Left colon (tissue), 2 donors: ENCODE measurements around the gene UTS2R. TPM values are rescaled to one million over a fixed set of nuclear protein-coding genes. Genes with fewer than 3 reads are reported as not detected.
A peak's percentile ranks its signal among the peaks of the same experiment; 100 is the strongest.
"Not testable (repeated sequence)": the region's sequence is repeated elsewhere in the genome, so short reads cannot be mapped to it uniquely, and the experiment has no call there.

ENCODE experiments used
- ATAC-seq: fragments of 200-7000 bp; cut with Tn5 transposase; one replicate; pipeline ENCODE4 v1.9.1; 2020; ENCODE audit warnings: mild to moderate bottlenecking, moderate library complexity
- DNase-seq, 2 donors: peaks; one replicate each; pipeline ENCODE4 v3.0.0-alpha.2; 2020
- intact Hi-C, 2 donors: fragments of 100-400 bp; cut with DNase I in 1 of 2; cut with micrococcal nuclease in 1 of 2; formaldehyde crosslinking; loops; one replicate each; pipeline versions ENCODE4 v1.11.2 to v1.14.0; 2022; cut with DNase I, micrococcal nuclease
- total RNA-seq, 2 donors: library from RNA; stranded (reverse); fragmentation: NEBNext Ultra II Directional; extraction: Animal tissue kit (Norgen Biotek cat#: 25700); gene quantifications; one replicate each; pipeline ENCODE4 v1.2.1, GENCODE V29; 2021
- donor health status: DM: no; HTN: no; CAD: no.
- donor health status: DM: yes; HTN: yes; CAD: no.

The UTS2R gene
- total RNA-seq, 2 donors from 2014 or later = not detected

- no peak for DNase-seq
- intact Hi-C loops = no loop called here
- ATAC-seq = no peak
Measured at GRCh38 chr17:82367724-82368524, 3.6 kb upstream of the UTS2R start.

- DNase-seq (no peak), ATAC-seq (no peak)
- intact Hi-C loops = no loop called here
Measured at GRCh38 chr17:82369211-82369610, 2.4 kb upstream of the UTS2R start.

- peak in 1 of 2 donors; percentile 29 for DNase-seq
- ATAC-seq = peak; percentile 23
- intact Hi-C loops = loop anchor here in 1 of 2 donors (5.0 kb wide), 1 partner anchor 252 kb away; no protein-coding TSS in a partner anchor
Measured at GRCh38 chr17:82370471-82371332, 863 bp upstream of the UTS2R start.

DNA sequence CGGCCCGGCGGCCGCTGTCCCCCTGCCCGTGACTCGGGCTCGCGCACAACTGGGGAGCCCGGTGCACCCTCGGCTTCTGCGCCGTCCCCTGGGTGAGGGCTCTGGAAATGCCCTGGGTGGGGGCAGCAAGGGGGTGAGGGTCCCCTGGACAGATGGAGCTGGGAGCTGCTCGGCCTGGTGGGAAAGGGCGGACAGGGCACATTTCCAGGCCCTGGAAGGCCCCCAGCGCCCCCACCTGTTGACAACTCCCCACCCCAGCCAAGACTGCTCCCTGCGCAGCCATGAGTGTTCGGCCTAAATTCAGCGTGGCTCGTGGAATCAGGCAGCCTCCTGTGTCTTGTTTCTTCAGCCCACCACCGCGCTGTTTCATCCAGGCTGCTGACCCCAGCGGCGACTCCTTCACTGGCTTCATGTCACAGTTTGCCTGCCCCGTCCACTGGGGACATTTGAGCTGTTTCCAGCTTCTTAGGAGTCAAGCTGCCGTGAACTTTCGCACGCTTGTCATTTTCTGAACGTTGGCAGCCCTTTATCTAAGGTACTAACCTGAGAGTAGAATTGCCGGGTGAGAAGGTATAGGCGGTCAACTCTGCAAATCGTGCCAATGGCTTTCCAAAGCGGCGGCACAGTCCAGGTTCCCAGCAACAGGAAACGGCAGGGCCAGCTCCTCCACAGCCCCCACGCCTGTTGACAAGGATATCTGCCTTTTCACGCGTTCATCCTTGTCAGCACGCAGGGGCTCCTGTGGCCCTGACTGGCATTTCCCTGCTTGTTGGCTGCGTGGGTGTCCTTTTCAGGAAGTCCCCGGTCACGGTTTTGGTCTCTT lies 895 bp downstream of the UTS2R start:
- peak; percentile 50 for ATAC-seq
- no peak for DNase-seq
- intact Hi-C loops = loop anchor here in 1 of 2 donors (5.0 kb wide), 1 partner anchor 250 kb away; no protein-coding TSS in a partner anchor

GRCh38 chr17:82373072-82373452 lies 1.5 kb downstream of the UTS2R start:
- not testable (repeated sequence) for ATAC-seq
- intact Hi-C loops = loop anchor here in 1 of 2 donors (5.0 kb wide), 1 partner anchor 249 kb away; no protein-coding TSS in a partner anchor

GRCh38 chr17:82373731-82374625 lies 2.4 kb downstream of the UTS2R start:
- ATAC-seq = no peak
- intact Hi-C loops = loop anchor here in 1 of 2 donors (5.0 kb wide), 1 partner anchor 248 kb away; no protein-coding TSS in a partner anchor
- no peak for DNase-seq

More at GRCh38 chr17:82373072-82373452, 1.5 kb downstream of the UTS2R start:
- not testable (repeated sequence) for DNase-seq

GRCh38 chr17:82374626-82375331 lies 3.2 kb downstream of the UTS2R start:
- intact Hi-C loops = loop anchor here in 1 of 2 donors (5.0 kb wide), 1 partner anchor 248 kb away; no protein-coding TSS in a partner anchor
- no peak for ATAC-seq
- no peak for DNase-seq

- intact Hi-C loops = no loop called here
- ATAC-seq (no peak), DNase-seq (no peak)
Measured at GRCh38 chr17:82375359-82376041, 3.9 kb downstream of the UTS2R start.

GRCh38 chr17:82376042-82376730 lies 4.6 kb downstream of the UTS2R start:
- intact Hi-C loops = no loop called here
- DNase-seq = peak in 1 of 2 donors; percentile 21
- no peak for ATAC-seq

- DNase-seq, intact Hi-C loops, ATAC-seq: not testable (repeated sequence)
Measured at GRCh38 chr17:82377294-82377693, 5.7 kb downstream of the UTS2R start.

- intact Hi-C loops = no loop called here
- no peak for ATAC-seq
- DNase-seq = no peak
Measured at GRCh38 chr17:82377924-82378740, 6.6 kb downstream of the UTS2R start.

- no peak for ATAC-seq
- no peak for DNase-seq
- intact Hi-C loops = no loop called here
Measured at GRCh38 chr17:82378741-82379021, 7.1 kb downstream of the UTS2R start.

DNA sequence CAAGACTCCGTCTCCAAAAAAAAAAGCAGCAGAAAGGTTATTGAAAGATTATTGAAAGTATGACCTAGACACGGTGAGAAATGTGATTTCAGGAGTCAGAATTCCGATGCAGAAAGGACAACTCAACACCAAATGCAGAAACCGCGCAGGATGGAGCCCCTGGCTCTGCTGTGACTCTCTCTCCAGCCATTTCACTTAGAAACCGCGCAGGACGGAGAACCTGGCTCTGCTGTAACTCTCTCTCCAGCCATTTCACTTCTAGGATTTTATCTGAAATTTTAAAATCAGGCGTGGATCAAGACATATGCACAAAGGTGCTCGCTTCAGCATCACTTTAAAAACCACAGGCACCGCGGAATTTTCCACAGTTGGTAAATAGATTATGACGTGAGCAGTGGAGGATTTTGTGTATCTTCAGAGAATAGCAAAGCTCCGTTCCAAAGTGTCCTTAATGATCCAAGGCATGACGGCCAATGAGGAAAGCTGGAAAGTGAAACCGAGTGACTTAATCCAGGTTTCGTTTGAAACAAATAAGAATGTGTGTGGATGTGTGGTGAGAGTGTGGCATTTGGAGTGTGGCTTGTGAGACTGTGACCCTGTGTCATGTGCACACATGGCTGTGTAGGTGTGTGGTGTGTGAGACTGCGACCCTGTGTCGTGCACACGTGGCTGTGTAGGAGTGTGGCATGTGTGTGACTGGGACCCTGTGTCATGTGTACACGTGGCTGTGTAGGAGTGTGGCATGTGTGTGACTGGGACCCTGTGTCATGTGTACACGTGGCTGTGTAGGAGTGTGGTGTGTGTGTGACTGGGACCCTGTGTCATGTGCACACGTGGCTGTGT lies 9.5 kb downstream of the UTS2R start:
- ATAC-seq (no peak), DNase-seq (no peak)
- intact Hi-C loops = no loop called here

DNA sequence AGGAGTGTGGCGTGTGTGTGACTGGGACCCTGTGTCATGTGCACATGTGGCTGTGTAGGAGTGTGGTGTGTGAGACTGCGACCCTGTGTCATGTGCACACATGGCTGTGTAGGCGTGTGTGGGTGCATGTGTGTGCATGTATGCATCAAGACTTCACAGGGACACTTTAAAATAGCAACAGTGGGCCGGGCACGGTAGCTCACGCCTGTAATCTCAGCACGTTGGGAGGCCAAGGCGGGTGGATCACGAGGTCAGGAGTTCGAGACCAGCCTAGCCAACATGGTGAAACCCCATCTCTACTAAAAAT lies 10.1 kb downstream of the UTS2R start:
- DNase-seq, intact Hi-C loops, ATAC-seq: not testable (repeated sequence)
